ENCODE results near the gene FANCC.

DNA sequence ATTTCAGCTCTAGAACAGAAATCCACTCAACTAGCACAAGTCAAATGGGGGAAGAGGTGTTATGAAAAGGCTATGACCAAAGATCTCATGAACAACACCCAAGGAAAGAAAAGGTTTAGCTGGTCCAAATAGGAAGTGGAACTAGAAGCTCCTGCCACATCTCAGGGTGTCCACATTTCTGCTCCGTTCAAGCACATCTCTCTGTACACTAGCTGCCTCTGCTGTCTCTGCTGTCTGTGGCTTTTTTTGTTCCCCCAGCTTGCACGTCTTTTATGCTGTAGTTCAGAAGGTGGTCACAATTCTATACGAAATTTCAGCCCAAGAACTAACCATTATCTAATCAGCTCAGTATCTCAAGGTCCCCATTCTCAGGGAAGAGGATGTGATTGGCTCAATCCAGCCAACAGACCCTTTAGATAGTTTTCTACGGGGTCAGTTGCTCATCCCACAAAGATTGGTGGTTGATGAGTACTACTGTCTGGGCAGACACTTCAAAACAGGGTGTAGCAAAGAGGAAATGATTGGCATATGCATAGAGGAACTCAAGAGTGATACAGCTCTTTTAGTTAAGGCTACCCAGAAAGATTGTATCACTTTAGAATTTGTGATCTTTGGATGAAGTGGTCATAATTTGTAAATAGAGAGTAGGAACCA is 44.0 kb downstream of the FANCC start:
- TF ChIP-seq, protein P1, sequence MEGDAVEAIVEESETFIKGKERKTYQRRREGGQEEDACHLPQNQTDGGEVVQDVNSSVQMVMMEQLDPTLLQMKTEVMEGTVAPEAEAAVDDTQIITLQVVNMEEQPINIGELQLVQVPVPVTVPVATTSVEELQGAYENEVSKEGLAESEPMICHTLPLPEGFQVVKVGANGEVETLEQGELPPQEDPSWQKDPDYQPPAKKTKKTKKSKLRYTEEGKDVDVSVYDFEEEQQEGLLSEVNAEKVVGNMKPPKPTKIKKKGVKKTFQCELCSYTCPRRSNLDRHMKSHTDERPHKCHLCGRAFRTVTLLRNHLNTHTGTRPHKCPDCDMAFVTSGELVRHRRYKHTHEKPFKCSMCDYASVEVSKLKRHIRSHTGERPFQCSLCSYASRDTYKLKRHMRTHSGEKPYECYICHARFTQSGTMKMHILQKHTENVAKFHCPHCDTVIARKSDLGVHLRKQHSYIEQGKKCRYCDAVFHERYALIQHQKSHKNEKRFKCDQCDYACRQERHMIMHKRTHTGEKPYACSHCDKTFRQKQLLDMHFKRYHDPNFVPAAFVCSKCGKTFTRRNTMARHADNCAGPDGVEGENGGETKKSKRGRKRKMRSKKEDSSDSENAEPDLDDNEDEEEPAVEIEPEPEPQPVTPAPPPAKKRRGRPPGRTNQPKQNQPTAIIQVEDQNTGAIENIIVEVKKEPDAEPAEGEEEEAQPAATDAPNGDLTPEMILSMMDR (conservative IDR thresholded peaks at IDR 0.05; ENCODE audit: low read depth, low read length), result no peak
- TF ChIP-seq EZH2 (IDR thresholded peaks at IDR 0.05; ENCODE audit: borderline replicate concordance, low read depth, low read length, poor library complexity, severe bottlenecking), result no peak
